Neural crest cell (in vitro differentiated cells): ENCODE measurements around the gene RAB3C. TPM values are rescaled to one million over a fixed set of nuclear protein-coding genes. Genes with fewer than 3 reads are reported as not detected.

Experiments used
- DNase-seq: peaks from one replicate; pipeline ENCODE4 v3.0.0; 2021; ENCODE audit warnings: low read depth, mixed read lengths, low spot score
- H3K27ac Mint-ChIP-seq: one replicate; pipeline ENCODE4 v1.8.0; 2021; ENCODE audit warnings: mild to moderate bottlenecking, mixed read lengths; ENCODE audit not compliant: unreplicated experiment
- H3K27me3 Mint-ChIP-seq: 2 replicates; pipeline ENCODE4 v1.8.0; 2021; ENCODE audit warnings: low read depth, mild to moderate bottlenecking, mixed read lengths
- H3K36me3 Mint-ChIP-seq: 2 replicates; pipeline ENCODE4 v1.8.0; 2021; ENCODE audit warnings: low read depth, mild to moderate bottlenecking, mixed read lengths
- H3K4me1 Mint-ChIP-seq: 2 replicates; pipeline ENCODE4 v1.8.0; 2021; ENCODE audit warnings: mixed read lengths
- H3K4me3 Mint-ChIP-seq: one replicate; pipeline ENCODE4 v1.8.0; 2021; ENCODE audit warnings: mild to moderate bottlenecking, mixed read lengths
- H3K9me3 Mint-ChIP-seq: 2 replicates; pipeline ENCODE4 v1.8.0; 2021; ENCODE audit warnings: mixed read lengths
- total RNA-seq: library from RNA; stranded (reverse); gene quantifications from 2 replicates; pipeline ENCODE4 v1.2.1, GENCODE V29; 2021
- TF ChIP-seq, protein P1 (sequence below): fragments of 200-600 bp; sonication (generic); conservative IDR thresholded peaks from 2 replicates; pipeline ENCODE4 v1.5.0; 2021; ENCODE audit warnings: antibody characterized with exemption, mild to moderate bottlenecking

RAB3C gene
- total RNA-seq, 1 donor from 2014 or later, result 13.6 TPM

DNA sequence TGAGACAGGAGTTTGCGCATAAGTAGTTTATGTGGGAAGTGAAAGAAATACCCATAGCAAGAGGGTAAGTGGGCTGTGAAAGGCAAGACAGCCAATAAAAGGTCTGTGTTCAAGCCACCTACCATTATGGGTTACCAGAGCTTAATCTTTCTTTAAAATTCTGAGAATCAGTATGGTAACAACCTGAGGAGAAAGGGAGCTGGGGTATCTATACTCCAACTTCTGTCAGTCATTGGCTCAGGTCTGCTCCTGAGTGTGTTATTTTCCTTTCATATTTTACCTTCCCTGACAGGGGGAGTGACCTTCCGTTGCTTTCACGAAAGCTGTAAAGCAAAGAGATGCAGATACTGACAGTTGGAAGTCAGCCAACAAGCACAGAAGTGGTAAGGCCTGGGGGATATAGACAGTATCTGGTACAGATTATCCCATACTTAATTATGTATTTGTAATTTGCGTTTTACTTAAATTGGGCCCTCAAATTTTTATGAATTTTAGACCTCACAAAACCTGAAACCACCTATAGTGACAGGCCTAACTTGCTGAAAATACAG, 233.4 kb downstream of the RAB3C start:
- H3K9me3 Mint-ChIP-seq, result no peaks in the 10 kb centered on the region
- H3K4me1 Mint-ChIP-seq, result peaks cover 3% of the 10 kb centered on the region
- no peaks in the 10 kb centered on the region for H3K27me3 Mint-ChIP-seq
- no peak for DNase-seq
- no peak overlapping the region for H3K27ac Mint-ChIP-seq
- no peak overlapping the region for H3K4me3 Mint-ChIP-seq
- TF ChIP-seq, protein P1, sequence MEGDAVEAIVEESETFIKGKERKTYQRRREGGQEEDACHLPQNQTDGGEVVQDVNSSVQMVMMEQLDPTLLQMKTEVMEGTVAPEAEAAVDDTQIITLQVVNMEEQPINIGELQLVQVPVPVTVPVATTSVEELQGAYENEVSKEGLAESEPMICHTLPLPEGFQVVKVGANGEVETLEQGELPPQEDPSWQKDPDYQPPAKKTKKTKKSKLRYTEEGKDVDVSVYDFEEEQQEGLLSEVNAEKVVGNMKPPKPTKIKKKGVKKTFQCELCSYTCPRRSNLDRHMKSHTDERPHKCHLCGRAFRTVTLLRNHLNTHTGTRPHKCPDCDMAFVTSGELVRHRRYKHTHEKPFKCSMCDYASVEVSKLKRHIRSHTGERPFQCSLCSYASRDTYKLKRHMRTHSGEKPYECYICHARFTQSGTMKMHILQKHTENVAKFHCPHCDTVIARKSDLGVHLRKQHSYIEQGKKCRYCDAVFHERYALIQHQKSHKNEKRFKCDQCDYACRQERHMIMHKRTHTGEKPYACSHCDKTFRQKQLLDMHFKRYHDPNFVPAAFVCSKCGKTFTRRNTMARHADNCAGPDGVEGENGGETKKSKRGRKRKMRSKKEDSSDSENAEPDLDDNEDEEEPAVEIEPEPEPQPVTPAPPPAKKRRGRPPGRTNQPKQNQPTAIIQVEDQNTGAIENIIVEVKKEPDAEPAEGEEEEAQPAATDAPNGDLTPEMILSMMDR, result no peak
- H3K36me3 Mint-ChIP-seq, result no peaks in the 10 kb centered on the region

DNA sequence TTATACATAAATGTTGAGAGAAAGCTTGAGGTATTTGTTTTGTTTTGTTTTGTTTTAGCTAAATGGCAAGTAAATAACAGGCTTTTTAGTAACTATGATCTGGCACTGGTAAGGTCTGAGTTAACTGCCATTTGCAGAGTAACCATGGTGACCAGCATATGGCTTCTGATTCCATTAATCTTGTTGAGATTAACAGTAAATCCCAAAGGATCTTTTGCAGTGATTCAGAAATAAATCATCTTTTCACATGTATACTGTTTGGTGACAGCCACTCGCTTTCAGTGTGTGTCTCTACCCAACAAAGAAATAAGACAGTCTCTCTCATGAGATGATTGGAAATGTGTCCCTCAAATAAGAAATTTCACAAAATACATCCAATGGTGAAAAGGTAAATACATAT, 235.6 kb downstream of the RAB3C start:
- Mint-ChIP-seq H3K27me3 (no peaks in the 10 kb centered on the region), H3K4me3 (no peak overlapping the region), H3K4me1 (no peaks in the 10 kb centered on the region), H3K9me3 (no peaks in the 10 kb centered on the region), H3K27ac (no peak overlapping the region), H3K36me3 (no peaks in the 10 kb centered on the region)
- TF ChIP-seq, protein P1, result no peak
- DNase-seq, result no peak

DNA sequence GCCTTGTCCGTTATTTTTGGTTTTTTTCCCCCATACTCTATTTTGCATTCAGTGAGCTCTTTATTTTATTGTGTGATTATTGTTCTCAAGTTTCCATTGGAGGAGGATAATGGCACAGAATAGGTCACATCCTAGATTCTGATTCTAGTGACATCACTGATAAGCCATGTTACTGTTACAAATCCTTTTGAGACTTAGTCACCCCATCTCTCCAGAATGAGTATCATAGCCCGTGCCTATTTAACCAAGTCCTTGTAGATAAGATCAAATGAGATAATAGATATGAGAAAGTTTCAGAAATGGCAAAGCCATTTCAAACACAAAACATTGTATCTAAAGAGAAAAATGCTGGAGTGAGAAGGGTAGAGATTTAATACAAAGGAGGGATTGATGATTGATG, 242.6 kb downstream of the RAB3C start:
- TF ChIP-seq, protein P1, result no peak
- H3K9me3 Mint-ChIP-seq, result peaks cover 5% of the 10 kb centered on the region
- no peak overlapping the region for H3K4me3 Mint-ChIP-seq
- no peak for DNase-seq
- H3K27ac Mint-ChIP-seq, result no peak overlapping the region
- peaks cover 7% of the 10 kb centered on the region for H3K36me3 Mint-ChIP-seq
- no peaks in the 10 kb centered on the region for H3K4me1 Mint-ChIP-seq
- no peaks in the 10 kb centered on the region for H3K27me3 Mint-ChIP-seq

DNA sequence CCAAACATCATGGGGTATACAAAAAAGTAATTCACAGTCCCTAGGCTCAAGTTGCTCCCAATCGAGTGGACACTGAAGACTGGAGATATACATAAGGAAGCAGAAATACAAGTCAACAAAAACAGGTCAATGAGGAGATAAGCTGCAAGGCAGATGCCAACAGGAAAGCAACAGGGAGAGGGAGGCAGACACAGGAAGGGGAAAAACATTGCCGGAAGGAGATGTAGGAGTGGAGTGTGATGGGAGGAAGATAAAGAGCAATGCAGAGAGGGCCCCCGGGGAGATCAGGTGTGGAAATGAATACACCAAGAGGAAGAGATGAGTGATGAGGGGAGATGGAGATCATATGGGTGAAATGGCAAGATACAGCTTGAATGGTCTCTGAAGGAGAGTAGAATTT, 243.0 kb downstream of the RAB3C start:
- peaks cover 5% of the 10 kb centered on the region for H3K9me3 Mint-ChIP-seq
- H3K27me3 Mint-ChIP-seq, result no peaks in the 10 kb centered on the region
- no peak for DNase-seq
- H3K27ac Mint-ChIP-seq, result no peak overlapping the region
- TF ChIP-seq, protein P1, result no peak
- peaks cover 7% of the 10 kb centered on the region for H3K36me3 Mint-ChIP-seq
- H3K4me3 Mint-ChIP-seq, result no peak overlapping the region
- no peaks in the 10 kb centered on the region for H3K4me1 Mint-ChIP-seq

DNA sequence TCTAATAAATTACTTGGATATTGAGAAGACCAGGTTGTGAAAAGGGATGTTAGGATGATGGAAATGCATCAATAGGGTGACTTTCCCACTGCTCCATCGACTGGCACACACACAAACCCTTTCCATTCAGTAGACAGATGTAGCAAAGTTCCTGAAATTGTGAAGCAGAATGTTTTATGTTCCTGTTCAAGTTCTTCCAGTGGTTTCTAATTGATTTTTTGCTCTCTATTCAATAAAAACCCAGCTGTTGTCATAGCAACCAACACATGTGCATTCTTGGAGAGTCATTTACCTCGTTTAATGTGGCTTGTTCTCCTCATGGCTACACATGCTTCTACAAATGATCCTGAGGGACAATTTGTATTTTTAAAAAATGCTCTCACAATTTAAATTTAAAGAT, 244.6 kb downstream of the RAB3C start:
- H3K36me3 Mint-ChIP-seq, result peaks cover 7% of the 10 kb centered on the region
- H3K4me3 Mint-ChIP-seq, result no peak overlapping the region
- H3K4me1 Mint-ChIP-seq, result no peaks in the 10 kb centered on the region
- H3K9me3 Mint-ChIP-seq, result peaks cover 5% of the 10 kb centered on the region
- DNase-seq, result no peak
- H3K27ac Mint-ChIP-seq, result no peak overlapping the region
- no peaks in the 10 kb centered on the region for H3K27me3 Mint-ChIP-seq
- TF ChIP-seq, protein P1, result no peak
